ENCODE data around the gene DDIAS. TPM values are rescaled to one million over a fixed set of nuclear protein-coding genes. Genes with fewer than 3 reads are reported as not detected.
"Not testable (repeated sequence)": the region's sequence is repeated elsewhere in the genome, so short reads cannot be mapped to it uniquely, and the experiment has no call there.

The DDIAS gene
- total RNA-seq, 2 donors from 2014 or later: 14.4 to 24.1 TPM

- TF ChIP-seq CTCF (conservative IDR thresholded peaks at IDR 0.05): no peak
- H3K4me3 ChIP-seq (ENCODE audit: low read length): no peak overlapping the region
- DNase-seq: no peak
- no peak overlapping the region for H3K9ac ChIP-seq (ENCODE audit: extremely low read depth, low read length, poor library complexity, severe bottlenecking)
- Mint-ChIP-seq H3K9me3 (peaks cover 22% of the 10 kb centered on the region), H3K27me3 (ENCODE audit: insufficient read depth) (no peaks in the 10 kb centered on the region), H3K36me3 (ENCODE audit: low read depth) (peaks cover 26% of the 10 kb centered on the region), H3K27ac (peak overlapping the region; percentile 52), H3K4me3 (no peak overlapping the region), H3K4me1 (peaks cover 13% of the 10 kb centered on the region)
- no peak overlapping the region for H3K27ac ChIP-seq (ENCODE audit: low read depth, low read length)
- H3K36me3 ChIP-seq (ENCODE audit: control insufficient read depth, insufficient read depth, low read length): peaks cover 27% of the 10 kb centered on the region
- no peaks in the 10 kb centered on the region for H3K27me3 ChIP-seq (ENCODE audit: control insufficient read depth, insufficient read depth, low read length, poor library complexity, severe bottlenecking)
- no peaks in the 10 kb centered on the region for H3K4me1 ChIP-seq (ENCODE audit: control insufficient read depth, insufficient read depth, low read length)
- WGBS, 2 experiments (ENCODE audit: insufficient coverage in 1 of 2, insufficient read length in 1 of 2): 77 to 81% methylated on average over 6 to 7 of the region's 7 CpGs
- H3K9me3 ChIP-seq (ENCODE audit: control insufficient read depth, low read length): peaks cover 31% of the 10 kb centered on the region
These were observed 7.6 kb downstream of the DDIAS start for GRCh38 chr11:82909015-82909640.

GRCh38 chr11:82919786-82920185 lies 18.2 kb downstream of the DDIAS start:
- not testable (repeated sequence) for DNase-seq; H3K27ac Mint-ChIP-seq; H3K27me3 Mint-ChIP-seq (ENCODE audit: insufficient read depth); H3K4me3 ChIP-seq (ENCODE audit: low read length); H3K27ac ChIP-seq (ENCODE audit: low read depth, low read length); H3K4me3 Mint-ChIP-seq; H3K27me3 ChIP-seq (ENCODE audit: control insufficient read depth, insufficient read depth, low read length, poor library complexity, severe bottlenecking); H3K4me1 ChIP-seq (ENCODE audit: control insufficient read depth, insufficient read depth, low read length); H3K9ac ChIP-seq (ENCODE audit: extremely low read depth, low read length, poor library complexity, severe bottlenecking)
- peaks cover 53% of the 10 kb centered on the region for H3K36me3 Mint-ChIP-seq (ENCODE audit: low read depth)
- Histone ChIP-seq H3K36me3 (ENCODE audit: control insufficient read depth, insufficient read depth, low read length) (peaks cover 34% of the 10 kb centered on the region), H3K9me3 (ENCODE audit: control insufficient read depth, low read length) (peaks cover 14% of the 10 kb centered on the region)
- H3K4me1 Mint-ChIP-seq: peaks cover 26% of the 10 kb centered on the region
- H3K9me3 Mint-ChIP-seq: peaks cover 22% of the 10 kb centered on the region
- 94 to 100% methylated on average over 4 to 10 of the region's 10 CpGs for WGBS, 2 experiments (ENCODE audit: insufficient coverage in 1 of 2, insufficient read length in 1 of 2)

- H3K27me3 Mint-ChIP-seq (ENCODE audit: insufficient read depth); H3K4me1 ChIP-seq (ENCODE audit: control insufficient read depth, insufficient read depth, low read length); H3K27ac Mint-ChIP-seq; H3K27me3 ChIP-seq (ENCODE audit: control insufficient read depth, insufficient read depth, low read length, poor library complexity, severe bottlenecking); H3K4me3 ChIP-seq (ENCODE audit: low read length); H3K9ac ChIP-seq (ENCODE audit: extremely low read depth, low read length, poor library complexity, severe bottlenecking); DNase-seq; H3K4me3 Mint-ChIP-seq; H3K27ac ChIP-seq (ENCODE audit: low read depth, low read length): not testable (repeated sequence)
- H3K36me3 Mint-ChIP-seq (ENCODE audit: low read depth): peaks cover 54% of the 10 kb centered on the region
- WGBS, 2 experiments (ENCODE audit: insufficient coverage in 1 of 2, insufficient read length in 1 of 2): 100% methylated on average over 3 of the region's 3 CpGs; no CpG with 5 or more reads in 1 of the 2 experiments
- Histone ChIP-seq H3K36me3 (ENCODE audit: control insufficient read depth, insufficient read depth, low read length) (peaks cover 30% of the 10 kb centered on the region), H3K9me3 (ENCODE audit: control insufficient read depth, low read length) (peaks cover 14% of the 10 kb centered on the region)
- peaks cover 22% of the 10 kb centered on the region for H3K9me3 Mint-ChIP-seq
- peaks cover 26% of the 10 kb centered on the region for H3K4me1 Mint-ChIP-seq
These were observed 18.7 kb downstream of the DDIAS start for GRCh38 chr11:82920227-82920626.

- H3K4me1 ChIP-seq (ENCODE audit: control insufficient read depth, insufficient read depth, low read length); H3K27me3 Mint-ChIP-seq (ENCODE audit: insufficient read depth); H3K27me3 ChIP-seq (ENCODE audit: control insufficient read depth, insufficient read depth, low read length, poor library complexity, severe bottlenecking); H3K4me3 Mint-ChIP-seq; H3K27ac ChIP-seq (ENCODE audit: low read depth, low read length); H3K9ac ChIP-seq (ENCODE audit: extremely low read depth, low read length, poor library complexity, severe bottlenecking); H3K4me3 ChIP-seq (ENCODE audit: low read length); DNase-seq: not testable (repeated sequence)
- H3K27ac Mint-ChIP-seq: peak overlapping the region; percentile 3
- Histone ChIP-seq H3K36me3 (ENCODE audit: control insufficient read depth, insufficient read depth, low read length) (peaks cover 12% of the 10 kb centered on the region), H3K9me3 (ENCODE audit: control insufficient read depth, low read length) (peaks cover 14% of the 10 kb centered on the region)
- 88 to 93% methylated on average over 4 to 8 of the region's 8 CpGs for WGBS, 2 experiments (ENCODE audit: insufficient coverage in 1 of 2, insufficient read length in 1 of 2)
- H3K9me3 Mint-ChIP-seq: peaks cover 21% of the 10 kb centered on the region
- H3K4me1 Mint-ChIP-seq: peaks cover 26% of the 10 kb centered on the region
- peaks cover 48% of the 10 kb centered on the region for H3K36me3 Mint-ChIP-seq (ENCODE audit: low read depth)
These were observed 21.0 kb downstream of the DDIAS start for GRCh38 chr11:82922396-82923173.
